GM19035 (cell line): ENCODE results near the gene CBLC.
"Not testable (repeated sequence)": the region's sequence is repeated elsewhere in the genome, so short reads cannot be mapped to it uniquely, and the experiment has no call there.

Experiments
- ATAC-seq: cut with Tn5 transposase; IDR thresholded peaks from one replicate; pipeline ENCODE4 v1.9.1; 2021; ENCODE audit not compliant: unreplicated experiment

The CBLC gene

GRCh38 chr19:44765033-44765948, 12.4 kb upstream of the CBLC start:
- ATAC-seq, result no peak

- no peak for ATAC-seq
Measured at GRCh38 chr19:44765949-44766335, 11.7 kb upstream of the CBLC start.

GRCh38 chr19:44767295-44768180, 10.2 kb upstream of the CBLC start:
- no peak for ATAC-seq

GRCh38 chr19:44770550-44771257, 7.0 kb upstream of the CBLC start:
- ATAC-seq, result peak; percentile 97

GRCh38 chr19:44772144-44772543, 5.5 kb upstream of the CBLC start:
- ATAC-seq, result not testable (repeated sequence)

GRCh38 chr19:44772959-44773358, 4.7 kb upstream of the CBLC start:
- ATAC-seq, result no peak

- ATAC-seq, result no peak
Measured at GRCh38 chr19:44775676-44776240, 1.9 kb upstream of the CBLC start.

GRCh38 chr19:44776402-44777096, 1.1 kb upstream of the CBLC start:
- no peak for ATAC-seq

- no peak for ATAC-seq
Measured at GRCh38 chr19:44779150-44779549, 1.5 kb downstream of the CBLC start.

- not testable (repeated sequence) for ATAC-seq
Measured at GRCh38 chr19:44781694-44782093, 4.0 kb downstream of the CBLC start.

- ATAC-seq, result no peak
Measured at GRCh38 chr19:44782729-44783128, 5.0 kb downstream of the CBLC start.

GRCh38 chr19:44783545-44783944, 5.9 kb downstream of the CBLC start:
- no peak for ATAC-seq

- no peak for ATAC-seq
Measured at GRCh38 chr19:44785271-44785670, 7.6 kb downstream of the CBLC start.

GRCh38 chr19:44785993-44786392, 8.3 kb downstream of the CBLC start:
- ATAC-seq, result no peak

GRCh38 chr19:44788971-44789370, 11.3 kb downstream of the CBLC start:
- no peak for ATAC-seq

- no peak for ATAC-seq
Measured at GRCh38 chr19:44789943-44790483, 12.3 kb downstream of the CBLC start.

GRCh38 chr19:44792281-44792680, 14.6 kb downstream of the CBLC start:
- ATAC-seq, result no peak

- ATAC-seq, result no peak
Measured at GRCh38 chr19:44794610-44795009, 16.9 kb downstream of the CBLC start.

- no peak for ATAC-seq
Measured at GRCh38 chr19:44795398-44795987, 17.8 kb downstream of the CBLC start.

- ATAC-seq, result no peak
Measured at GRCh38 chr19:44796701-44797115, 19.0 kb downstream of the CBLC start.
